MV-4-11 (cell line): ENCODE data around the gene CTPS2.
"Not testable (repeated sequence)": the region's sequence is repeated elsewhere in the genome, so short reads cannot be mapped to it uniquely, and the experiment has no call there.

Experiments used
- DNase-seq: peaks from one replicate; lab custom pipeline; 2025; lab: John Stamatoyannopoulos, UW

The CTPS2 gene

DNA sequence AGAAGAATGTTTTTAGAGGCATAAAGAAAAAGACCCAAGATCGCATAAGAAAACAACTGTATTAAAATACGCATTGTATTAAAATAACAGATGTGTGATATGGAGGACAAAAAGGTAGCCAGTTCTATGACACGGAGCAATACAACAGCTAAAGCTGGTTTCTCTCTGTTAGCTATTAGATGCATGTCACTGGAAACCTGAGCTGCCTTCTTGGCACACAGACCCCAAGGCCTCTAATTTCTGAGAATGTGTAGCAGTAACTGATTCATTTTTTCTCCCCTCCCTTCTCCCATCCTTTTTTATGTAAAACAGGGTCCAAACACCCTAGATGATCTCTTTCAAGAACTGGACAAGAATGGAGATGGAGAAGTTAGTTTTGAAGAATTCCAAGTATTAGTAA lies 58.4 kb downstream of the CTPS2 start:
- DNase-seq = no peak

GRCh38 chrX:16653424-16653823 lies 59.0 kb downstream of the CTPS2 start:
- DNase-seq = no peak

DNA sequence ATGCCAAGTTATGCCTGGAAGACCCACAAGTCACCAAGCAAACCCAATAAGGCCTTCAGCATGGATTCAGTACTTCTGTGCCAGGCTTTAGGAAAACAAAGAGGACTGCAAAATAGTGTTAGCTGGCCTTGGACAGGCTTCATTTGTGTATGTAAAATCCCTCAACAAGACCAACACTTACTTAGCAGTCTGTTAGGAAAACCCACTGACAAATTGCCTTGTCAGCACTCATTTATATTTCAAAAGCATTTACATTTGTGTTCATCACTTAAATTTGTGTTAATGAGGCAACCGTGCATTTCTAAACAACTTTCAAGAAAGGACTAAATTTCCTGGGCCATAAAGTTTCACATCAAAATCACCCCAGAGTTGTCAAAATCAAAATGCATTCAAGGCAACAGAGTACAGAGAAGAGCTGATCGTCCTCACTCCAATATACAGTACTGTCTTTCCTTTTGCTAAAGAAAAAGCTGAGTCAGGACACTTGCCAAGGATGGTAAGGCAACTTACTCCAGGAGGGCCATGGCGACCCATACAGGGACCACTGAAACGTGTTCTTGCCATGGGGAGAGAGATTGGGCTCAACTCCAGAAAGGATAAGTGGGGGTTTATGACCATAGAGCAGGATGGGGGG lies 61.0 kb downstream of the CTPS2 start:
- no peak for DNase-seq

DNA sequence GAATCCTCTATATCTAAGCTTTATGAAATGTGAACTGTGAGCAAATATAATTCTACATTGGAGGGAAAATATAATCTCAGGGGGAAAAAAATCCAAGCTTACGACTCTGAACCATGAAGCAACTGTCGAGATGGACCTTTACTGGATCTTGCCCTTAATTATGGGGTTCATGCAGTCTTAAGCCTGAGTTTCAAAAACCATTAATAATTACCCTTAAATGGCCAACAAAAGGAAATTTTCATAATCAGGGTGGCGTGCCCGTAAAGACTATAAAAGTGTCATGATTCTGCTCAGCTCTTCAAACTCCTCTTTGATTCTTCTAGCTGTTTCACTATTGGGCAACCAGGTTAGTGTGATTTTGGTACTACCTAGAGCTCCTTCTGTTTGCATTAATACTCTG lies 62.6 kb downstream of the CTPS2 start, which contains the start of gene S100G:
Gene S100G, plus strand, starts transcription at position 301 of the 400 bp plus-strand sequence. CDS start 849 bp downstream, outside the sequence.
- DNase-seq = no peak

GRCh38 chrX:16646366-16647138 lies 65.9 kb downstream of the CTPS2 start:
- DNase-seq = no peak

DNA sequence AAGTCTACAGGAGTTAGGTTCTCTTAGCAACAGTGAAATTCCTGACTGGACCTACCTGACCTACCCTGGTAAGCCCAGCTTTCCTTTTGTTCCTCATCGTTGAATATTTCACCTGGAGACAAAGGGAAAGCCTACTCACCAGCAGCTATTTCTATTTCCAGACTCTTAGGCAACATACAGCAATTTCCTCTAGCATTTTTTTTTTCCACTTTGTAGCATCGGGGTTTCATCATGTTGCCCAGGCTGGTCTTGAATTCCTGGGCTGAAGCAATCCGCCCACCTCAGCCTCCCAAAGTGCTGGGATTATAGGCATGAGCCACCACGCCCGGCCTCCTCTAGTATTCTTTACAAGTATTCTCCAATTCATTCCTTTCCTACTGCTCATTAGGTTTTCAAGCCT lies 69.3 kb downstream of the CTPS2 start:
- no peak for DNase-seq

- DNase-seq = no peak
These were observed 71.6 kb downstream of the CTPS2 start for GRCh38 chrX:16640823-16641222.

GRCh38 chrX:16639966-16640365 lies 72.5 kb downstream of the CTPS2 start:
- no peak for DNase-seq

DNA sequence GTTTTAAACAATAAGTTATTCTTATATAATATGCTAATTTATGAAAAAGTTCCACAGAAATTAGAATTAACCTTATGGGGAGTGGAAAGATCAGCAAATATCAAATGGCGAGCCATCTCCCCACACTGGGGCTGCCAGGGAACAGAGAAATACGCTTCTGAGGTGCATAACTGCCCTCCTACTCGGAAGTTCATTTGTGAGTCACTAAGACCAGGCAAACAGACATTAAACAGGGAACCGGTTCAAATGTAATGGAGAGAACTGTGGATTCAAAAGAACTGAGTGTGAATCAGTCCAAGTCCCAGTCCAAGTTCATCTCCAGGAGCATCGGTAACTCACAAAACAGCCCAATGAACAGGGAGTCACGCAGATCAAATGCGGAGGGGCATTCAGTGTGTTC lies 73.9 kb downstream of the CTPS2 start:
- no peak for DNase-seq

- no peak for DNase-seq
These were observed 76.9 kb downstream of the CTPS2 start for GRCh38 chrX:16635596-16635995.

- no peak for DNase-seq
These were observed 77.4 kb downstream of the CTPS2 start for GRCh38 chrX:16635040-16635439.

GRCh38 chrX:16633754-16634153 lies 78.7 kb downstream of the CTPS2 start:
- no peak for DNase-seq

DNA sequence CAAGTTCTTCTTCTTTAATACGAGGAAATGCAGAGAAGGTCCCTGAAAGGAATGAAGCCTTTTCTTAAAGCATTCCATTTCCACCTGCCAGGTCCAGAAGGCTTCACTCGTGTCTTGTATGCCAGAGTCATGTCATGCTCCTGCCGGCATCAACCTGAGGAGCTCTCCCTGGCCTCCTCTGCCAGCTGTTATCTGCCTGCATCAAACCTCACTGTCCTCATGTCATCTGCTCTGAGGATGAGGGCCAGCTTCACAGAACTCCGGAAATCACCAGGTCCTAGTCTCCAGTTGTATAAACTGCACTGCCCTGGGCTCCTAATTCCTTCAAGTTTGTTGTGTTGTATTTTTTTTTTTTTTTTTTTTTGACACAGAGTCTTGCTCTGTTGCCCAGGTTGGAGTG lies 82.6 kb downstream of the CTPS2 start:
- DNase-seq = no peak

GRCh38 chrX:16628946-16629595 lies 83.4 kb downstream of the CTPS2 start:
- no peak for DNase-seq

DNA sequence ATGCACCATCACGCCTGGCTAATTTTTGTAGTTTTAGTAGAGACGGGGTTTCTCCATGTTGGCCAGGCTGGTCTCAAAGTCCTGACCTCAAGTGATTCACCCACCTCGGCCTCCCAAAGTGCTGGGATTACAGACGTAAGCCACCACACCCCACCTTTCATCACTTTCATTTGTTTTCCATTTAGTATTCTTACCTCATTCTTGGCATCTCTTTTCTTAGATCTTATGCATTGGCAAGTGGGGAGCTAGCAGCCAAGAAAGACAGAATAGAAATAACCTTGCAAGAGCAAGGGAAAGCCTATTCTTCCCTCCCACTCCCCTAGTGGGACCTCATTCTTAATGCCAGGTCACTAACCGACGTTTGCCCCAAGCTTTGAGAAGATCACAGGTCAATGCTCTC lies 84.0 kb downstream of the CTPS2 start:
- DNase-seq = not testable (repeated sequence)

- DNase-seq = no peak
These were observed 93.4 kb downstream of the CTPS2 start for GRCh38 chrX:16619024-16619423.

DNA sequence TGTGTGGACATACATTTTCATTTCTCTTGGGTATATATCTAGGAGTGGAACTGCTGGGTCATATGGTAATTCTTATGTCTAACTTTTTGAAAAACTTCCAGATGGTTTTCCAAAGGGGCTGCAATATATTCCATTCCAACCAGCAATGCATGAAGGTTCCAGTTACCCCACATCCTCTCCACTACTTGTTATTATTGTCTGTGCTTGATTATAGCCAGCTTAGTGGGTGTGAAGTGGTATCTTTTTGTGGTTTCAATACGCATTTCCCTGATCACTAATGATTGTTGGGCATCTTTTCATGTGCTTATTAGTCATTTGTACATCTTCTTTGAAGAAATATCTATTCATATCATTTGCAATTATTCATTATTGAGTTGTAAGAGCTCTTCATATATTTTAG lies 94.0 kb downstream of the CTPS2 start:
- no peak for DNase-seq

DNA sequence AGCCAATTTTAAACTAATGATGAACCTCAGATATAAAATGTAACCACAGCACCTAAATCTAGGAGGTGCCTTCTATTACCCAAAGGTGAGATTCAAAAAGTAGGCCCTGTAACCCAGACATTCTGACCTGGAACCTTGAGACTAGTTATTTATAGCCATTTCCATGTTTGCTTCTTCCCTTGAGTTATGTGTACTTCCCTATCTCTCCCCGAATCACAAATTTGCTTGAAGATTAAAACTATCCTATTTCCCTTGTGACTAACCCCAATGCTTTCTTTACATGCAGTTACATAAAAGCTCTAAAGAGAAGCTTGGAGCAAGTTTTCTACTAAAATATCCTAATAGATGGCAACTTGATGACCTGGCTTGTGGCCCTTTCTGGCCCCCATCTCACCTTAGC lies 95.1 kb downstream of the CTPS2 start:
- DNase-seq = no peak

DNA sequence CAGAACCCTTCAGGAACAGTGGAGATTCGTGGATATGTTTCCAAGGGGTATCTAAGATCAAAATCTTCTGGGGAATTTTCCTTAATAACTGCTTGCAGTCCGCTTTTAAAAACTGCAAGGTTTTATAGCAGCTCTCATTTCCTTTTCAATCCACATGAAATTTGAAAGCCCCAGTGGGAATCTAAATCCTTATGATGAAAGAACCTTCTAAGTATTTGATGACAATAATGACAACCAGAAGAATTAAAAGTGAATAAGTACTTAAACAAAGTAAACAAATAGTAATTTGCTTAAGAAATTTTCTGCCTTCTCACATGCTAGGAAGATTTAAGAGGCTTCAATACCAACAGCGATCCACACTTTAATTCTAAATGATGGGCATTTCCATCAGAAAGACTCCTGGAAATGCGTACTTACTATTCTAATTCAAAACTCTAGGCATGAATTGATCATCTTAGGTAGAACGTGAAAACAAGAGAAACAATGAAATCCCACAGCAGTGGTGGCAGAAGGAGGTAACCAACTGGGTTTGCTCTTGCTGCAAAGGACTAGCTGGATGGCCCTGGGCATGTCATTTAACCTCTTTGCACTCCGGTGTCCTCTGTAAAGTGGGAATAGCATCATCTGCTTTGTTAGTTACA lies 100.1 kb downstream of the CTPS2 start:
- DNase-seq = no peak

- not testable (repeated sequence) for DNase-seq
These were observed 101.8 kb downstream of the CTPS2 start for GRCh38 chrX:16610654-16611053.

DNA sequence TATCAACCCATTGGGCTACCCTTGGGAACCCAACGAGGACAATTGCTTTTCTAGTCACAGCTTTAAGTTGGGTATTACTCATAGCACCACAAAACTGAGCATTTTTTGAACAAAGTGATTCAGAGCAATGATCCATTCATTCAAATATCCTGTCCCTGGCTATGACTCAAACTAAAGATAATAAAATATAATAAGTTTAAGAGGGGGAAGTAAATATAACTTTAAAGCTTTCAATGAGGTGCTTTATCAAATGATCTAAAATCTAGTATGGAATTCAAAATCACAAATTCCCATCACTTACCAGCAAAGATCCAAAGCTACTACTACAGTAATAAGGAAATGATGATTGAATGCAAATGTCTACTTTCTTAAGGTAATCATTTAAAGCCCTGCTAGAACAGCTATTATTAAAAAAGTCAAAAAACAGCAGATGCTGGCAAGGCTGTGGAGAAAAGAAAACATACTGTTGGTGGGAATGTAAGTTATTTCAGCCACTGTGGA lies 102.3 kb downstream of the CTPS2 start:
- no peak for DNase-seq

GRCh38 chrX:16606142-16606720 lies 106.2 kb downstream of the CTPS2 start:
- no peak for DNase-seq
